Measurements from ENCODE around the gene COL11A1. TPM values are rescaled to one million over a fixed set of nuclear protein-coding genes. Genes with fewer than 3 reads are reported as not detected.

The COL11A1 gene
- total and polyA plus RNA-seq, 2 experiments from 2014 or later = 148 to 180 TPM

GRCh38 chr1:102899935-102900334, 208.4 kb downstream of the COL11A1 start:
- Histone ChIP-seq H3K4me2 (no peak overlapping the region), H3K9me2 (replicated peaks; ENCODE audit: insufficient read depth) (no peaks in the 10 kb centered on the region), H3K9me3 (ENCODE audit: low read depth) (no peaks in the 10 kb centered on the region), H3K4me3 (no peak overlapping the region), H3K27ac (no peak overlapping the region), H3K4me1 (ENCODE audit: insufficient read depth) (peaks cover 7% of the 10 kb centered on the region), H3K79me2 (no peaks in the 10 kb centered on the region), H3K27me3 (no peaks in the 10 kb centered on the region), H2AFZ (no peak overlapping the region), H3K36me3 (replicated peaks; ENCODE audit: insufficient read depth, low read depth) (no peaks in the 10 kb centered on the region), H4K20me1 (ENCODE audit: insufficient read depth, poor library complexity, severe bottlenecking) (no peaks in the 10 kb centered on the region)
- 89% methylated on average over 3 of the region's 3 CpGs for WGBS (ENCODE audit: low lambda C conversion rate, missing lambda C conversion rate)
- no peak for DNase-seq (ENCODE audit: low spot score)
- TF ChIP-seq EZH2 (IDR thresholded peaks at IDR 0.05; ENCODE audit: borderline replicate concordance) = no peak
- TF ChIP-seq CTCF (IDR thresholded peaks at IDR 0.05; ENCODE audit: poor library complexity) = no peak
- no peak for TF ChIP-seq EZH2phosphoT487 (IDR thresholded peaks at IDR 0.05; ENCODE audit: low read depth, severe bottlenecking, unreplicated experiment)

GRCh38 chr1:102897557-102897956, 210.8 kb downstream of the COL11A1 start:
- TF ChIP-seq CTCF (IDR thresholded peaks at IDR 0.05; ENCODE audit: poor library complexity) (no peak), EZH2 (IDR thresholded peaks at IDR 0.05; ENCODE audit: borderline replicate concordance) (no peak), EZH2phosphoT487 (IDR thresholded peaks at IDR 0.05; ENCODE audit: low read depth, severe bottlenecking, unreplicated experiment) (no peak)
- H3K27me3 ChIP-seq = no peaks in the 10 kb centered on the region
- peak overlapping the region; percentile 28 for H3K4me2 ChIP-seq
- DNase-seq (ENCODE audit: low spot score) = peak; percentile 40
- H3K4me3 ChIP-seq = no peak overlapping the region
- no peaks in the 10 kb centered on the region for H4K20me1 ChIP-seq (ENCODE audit: insufficient read depth, poor library complexity, severe bottlenecking)
- no peak overlapping the region for H2AFZ ChIP-seq
- no peaks in the 10 kb centered on the region for H3K79me2 ChIP-seq
- peak overlapping the region; percentile 63 for H3K27ac ChIP-seq
- no peaks in the 10 kb centered on the region for H3K9me2 ChIP-seq (replicated peaks; ENCODE audit: insufficient read depth)
- 31% methylated on average over 3 of the region's 3 CpGs for WGBS (ENCODE audit: low lambda C conversion rate, missing lambda C conversion rate)
- peaks cover 7% of the 10 kb centered on the region for H3K4me1 ChIP-seq (ENCODE audit: insufficient read depth)
- no peaks in the 10 kb centered on the region for H3K36me3 ChIP-seq (replicated peaks; ENCODE audit: insufficient read depth, low read depth)
- no peaks in the 10 kb centered on the region for H3K9me3 ChIP-seq (ENCODE audit: low read depth)

GRCh38 chr1:102896771-102897170, 211.6 kb downstream of the COL11A1 start:
- TF ChIP-seq EZH2 (IDR thresholded peaks at IDR 0.05; ENCODE audit: borderline replicate concordance) (no peak), CTCF (IDR thresholded peaks at IDR 0.05; ENCODE audit: poor library complexity) (no peak), EZH2phosphoT487 (IDR thresholded peaks at IDR 0.05; ENCODE audit: low read depth, severe bottlenecking, unreplicated experiment) (no peak)
- H3K4me1 ChIP-seq (ENCODE audit: insufficient read depth) = peaks cover 7% of the 10 kb centered on the region
- H3K27me3 ChIP-seq = no peaks in the 10 kb centered on the region
- no peak overlapping the region for H3K4me3 ChIP-seq
- 83% methylated on average over 2 of the region's 2 CpGs for WGBS (ENCODE audit: low lambda C conversion rate, missing lambda C conversion rate)
- no peaks in the 10 kb centered on the region for H3K79me2 ChIP-seq
- H3K27ac ChIP-seq = no peak overlapping the region
- no peak overlapping the region for H2AFZ ChIP-seq
- H3K4me2 ChIP-seq = no peak overlapping the region
- H3K36me3 ChIP-seq (replicated peaks; ENCODE audit: insufficient read depth, low read depth) = no peaks in the 10 kb centered on the region
- no peaks in the 10 kb centered on the region for H3K9me2 ChIP-seq (replicated peaks; ENCODE audit: insufficient read depth)
- no peaks in the 10 kb centered on the region for H4K20me1 ChIP-seq (ENCODE audit: insufficient read depth, poor library complexity, severe bottlenecking)
- no peaks in the 10 kb centered on the region for H3K9me3 ChIP-seq (ENCODE audit: low read depth)
- no peak for DNase-seq (ENCODE audit: low spot score)

- no peak overlapping the region for H2AFZ ChIP-seq
- 90% methylated on average over 5 of the region's 5 CpGs for WGBS (ENCODE audit: low lambda C conversion rate, missing lambda C conversion rate)
- H3K4me1 ChIP-seq (ENCODE audit: insufficient read depth) = peaks cover 7% of the 10 kb centered on the region
- H3K27me3 ChIP-seq = no peaks in the 10 kb centered on the region
- H3K27ac ChIP-seq = no peak overlapping the region
- TF ChIP-seq EZH2 (IDR thresholded peaks at IDR 0.05; ENCODE audit: borderline replicate concordance) = no peak
- no peak for TF ChIP-seq CTCF (IDR thresholded peaks at IDR 0.05; ENCODE audit: poor library complexity)
- no peak for TF ChIP-seq EZH2phosphoT487 (IDR thresholded peaks at IDR 0.05; ENCODE audit: low read depth, severe bottlenecking, unreplicated experiment)
- no peak overlapping the region for H3K4me3 ChIP-seq
- H4K20me1 ChIP-seq (ENCODE audit: insufficient read depth, poor library complexity, severe bottlenecking) = no peaks in the 10 kb centered on the region
- H3K9me3 ChIP-seq (ENCODE audit: low read depth) = no peaks in the 10 kb centered on the region
- DNase-seq (ENCODE audit: low spot score) = no peak
- no peaks in the 10 kb centered on the region for H3K36me3 ChIP-seq (replicated peaks; ENCODE audit: insufficient read depth, low read depth)
- H3K79me2 ChIP-seq = no peaks in the 10 kb centered on the region
- H3K4me2 ChIP-seq = no peak overlapping the region
- H3K9me2 ChIP-seq (replicated peaks; ENCODE audit: insufficient read depth) = no peaks in the 10 kb centered on the region
Observed at GRCh38 chr1:102896286-102896685, 212.0 kb downstream of the COL11A1 start.

All from hepatocyte (in vitro differentiated cells).